Calu3 (cell line): ENCODE measurements around the gene ZBTB32. TPM values are rescaled to one million over a fixed set of nuclear protein-coding genes. Genes with fewer than 3 reads are reported as not detected.
A peak's percentile ranks its signal among the peaks of the same experiment; 100 is the strongest.

Experiments used
- BruUV-seq: library from RNA; stranded (reverse); fragments of 400-500 nt; replicated peaks from 2 replicates; lab custom pipeline; 2021; lab: Mats Ljungman, UMichigan
- CTCF ChIA-PET: fragments of 300-600 bp; sonication (Branson Sonifier 250); formaldehyde crosslinking; loops from one replicate; lab custom pipeline; 2022; ENCODE audit warnings: antibody characterized with exemption; lab: Charles Lee
- DNase-seq: peaks from one replicate; pipeline ENCODE4 v3.0.0; 2022
- H3K27ac Mint-ChIP-seq: one replicate; pipeline ENCODE4 v1.8.0; 2022; ENCODE audit warnings: mixed read lengths; ENCODE audit not compliant: unreplicated experiment
- H3K27me3 Mint-ChIP-seq: one replicate; pipeline ENCODE4 v1.8.0; 2022; ENCODE audit warnings: mixed read lengths; ENCODE audit not compliant: unreplicated experiment
- H3K36me3 Mint-ChIP-seq: one replicate; pipeline ENCODE4 v1.8.0; 2022; ENCODE audit warnings: mild to moderate bottlenecking, moderate library complexity, mixed read lengths; ENCODE audit not compliant: insufficient read depth, unreplicated experiment
- H3K4me1 Mint-ChIP-seq: one replicate; pipeline ENCODE4 v1.8.0; 2022; ENCODE audit warnings: mild to moderate bottlenecking, low read depth, mixed read lengths; ENCODE audit not compliant: unreplicated experiment
- H3K4me3 Mint-ChIP-seq: one replicate; pipeline ENCODE4 v1.8.0; 2022; ENCODE audit warnings: mild to moderate bottlenecking, low read depth, moderate library complexity, mixed read lengths; ENCODE audit not compliant: unreplicated experiment
- H3K9me3 Mint-ChIP-seq: one replicate; pipeline ENCODE4 v1.8.0; 2022; ENCODE audit warnings: low read depth, mixed read lengths; ENCODE audit not compliant: unreplicated experiment
- intact Hi-C: fragments of 100-400 bp; cut with micrococcal nuclease; formaldehyde crosslinking; loops from one replicate; pipeline ENCODE4 v1.10.0; 2022; ENCODE audit not compliant: unreplicated experiment
- total RNA-seq: library from RNA; stranded (reverse); gene quantifications from 2 replicates; pipeline ENCODE4 v1.2.3, GENCODE V29; 2022
- TF ChIP-seq, protein P1 (sequence below): fragments of 200-600 bp; IDR thresholded peaks from one replicate; pipeline ENCODE4 v1.8.0; 2022; ENCODE audit warnings: antibody characterized with exemption; ENCODE audit not compliant: unreplicated experiment

ZBTB32 gene
- total RNA-seq, 1 experiment from 2014 or later = not detected

DNA sequence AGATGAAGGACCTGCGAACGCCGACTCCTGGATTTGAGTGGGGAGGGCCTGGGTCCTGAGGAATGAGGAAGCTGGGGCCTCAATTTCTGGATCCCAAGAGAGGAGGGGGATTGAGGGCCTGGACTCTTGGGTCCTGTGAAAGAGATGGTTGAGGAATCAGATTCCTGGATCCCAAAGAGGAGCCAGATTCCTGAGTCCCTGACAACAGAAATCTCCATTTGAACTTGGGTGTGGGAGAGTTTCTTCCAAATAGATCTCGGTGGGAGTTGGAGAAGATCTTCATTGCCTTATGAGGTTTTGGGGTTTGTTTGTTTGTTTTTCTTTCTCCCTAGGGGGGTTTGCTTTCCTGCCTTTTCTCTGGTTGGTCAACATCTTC lies 41.7 kb downstream of the ZBTB32 start:
- peaks cover 62% of the 10 kb centered on the region for H3K36me3 Mint-ChIP-seq
- H3K4me1 Mint-ChIP-seq = peaks cover 45% of the 10 kb centered on the region
- TF ChIP-seq, protein P1, sequence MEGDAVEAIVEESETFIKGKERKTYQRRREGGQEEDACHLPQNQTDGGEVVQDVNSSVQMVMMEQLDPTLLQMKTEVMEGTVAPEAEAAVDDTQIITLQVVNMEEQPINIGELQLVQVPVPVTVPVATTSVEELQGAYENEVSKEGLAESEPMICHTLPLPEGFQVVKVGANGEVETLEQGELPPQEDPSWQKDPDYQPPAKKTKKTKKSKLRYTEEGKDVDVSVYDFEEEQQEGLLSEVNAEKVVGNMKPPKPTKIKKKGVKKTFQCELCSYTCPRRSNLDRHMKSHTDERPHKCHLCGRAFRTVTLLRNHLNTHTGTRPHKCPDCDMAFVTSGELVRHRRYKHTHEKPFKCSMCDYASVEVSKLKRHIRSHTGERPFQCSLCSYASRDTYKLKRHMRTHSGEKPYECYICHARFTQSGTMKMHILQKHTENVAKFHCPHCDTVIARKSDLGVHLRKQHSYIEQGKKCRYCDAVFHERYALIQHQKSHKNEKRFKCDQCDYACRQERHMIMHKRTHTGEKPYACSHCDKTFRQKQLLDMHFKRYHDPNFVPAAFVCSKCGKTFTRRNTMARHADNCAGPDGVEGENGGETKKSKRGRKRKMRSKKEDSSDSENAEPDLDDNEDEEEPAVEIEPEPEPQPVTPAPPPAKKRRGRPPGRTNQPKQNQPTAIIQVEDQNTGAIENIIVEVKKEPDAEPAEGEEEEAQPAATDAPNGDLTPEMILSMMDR = no peak
- H3K4me3 Mint-ChIP-seq = peak overlapping the region; percentile 96
- no peak for DNase-seq
- H3K9me3 Mint-ChIP-seq = no peaks in the 10 kb centered on the region
- no peaks in the 10 kb centered on the region for H3K27me3 Mint-ChIP-seq
- intact Hi-C loops = loop anchor here (10.0 kb wide), 1 partner anchor 189 kb away; the partner anchor contains the start of gene LRFN3
- no TSS peak for BruUV-seq
- peak overlapping the region; percentile 100 for H3K27ac Mint-ChIP-seq
- CTCF ChIA-PET = interaction anchor here (0.6 to 1.9 kb wide), 5 partner anchors 32 to 284 kb away, joined by 3 to 13 read pairs (median 3); partner anchors contain the start of genes COX6B1 and KIRREL2

DNA sequence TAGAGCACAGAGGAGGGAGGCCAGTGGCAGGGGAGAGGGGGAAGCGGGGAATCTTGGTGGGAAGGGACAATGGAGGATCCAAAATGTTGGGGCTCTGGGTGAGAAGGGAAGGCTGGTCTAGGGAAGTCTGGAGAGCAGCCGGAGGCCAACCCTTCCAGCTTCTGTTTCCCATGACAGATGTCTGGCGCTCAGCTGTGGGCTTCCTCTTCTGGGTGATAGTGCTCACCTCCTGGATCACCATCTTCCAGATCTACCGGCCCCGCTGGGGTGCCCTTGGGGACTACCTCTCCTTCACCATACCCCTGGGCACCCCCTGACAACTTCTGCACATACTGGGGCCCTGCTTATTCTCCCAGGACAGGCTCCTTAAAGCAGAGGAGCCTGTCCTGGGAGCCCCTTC lies 42.2 kb downstream of the ZBTB32 start:
- no peaks in the 10 kb centered on the region for H3K27me3 Mint-ChIP-seq
- H3K4me1 Mint-ChIP-seq = peaks cover 45% of the 10 kb centered on the region
- CTCF ChIA-PET = interaction anchor here (0.7 kb wide), 1 partner anchor 59 kb away, joined by 3 read pairs; no protein-coding TSS in a partner anchor
- no peaks in the 10 kb centered on the region for H3K9me3 Mint-ChIP-seq
- peak overlapping the region; percentile 100 for H3K27ac Mint-ChIP-seq
- H3K36me3 Mint-ChIP-seq = peaks cover 60% of the 10 kb centered on the region
- intact Hi-C loops = loop anchor here (10.0 kb wide), 1 partner anchor 188 kb away; the partner anchor contains the start of gene LRFN3
- TF ChIP-seq, protein P1 = no peak
- peak overlapping the region; percentile 96 for H3K4me3 Mint-ChIP-seq
- no TSS peak for BruUV-seq
- no peak for DNase-seq

DNA sequence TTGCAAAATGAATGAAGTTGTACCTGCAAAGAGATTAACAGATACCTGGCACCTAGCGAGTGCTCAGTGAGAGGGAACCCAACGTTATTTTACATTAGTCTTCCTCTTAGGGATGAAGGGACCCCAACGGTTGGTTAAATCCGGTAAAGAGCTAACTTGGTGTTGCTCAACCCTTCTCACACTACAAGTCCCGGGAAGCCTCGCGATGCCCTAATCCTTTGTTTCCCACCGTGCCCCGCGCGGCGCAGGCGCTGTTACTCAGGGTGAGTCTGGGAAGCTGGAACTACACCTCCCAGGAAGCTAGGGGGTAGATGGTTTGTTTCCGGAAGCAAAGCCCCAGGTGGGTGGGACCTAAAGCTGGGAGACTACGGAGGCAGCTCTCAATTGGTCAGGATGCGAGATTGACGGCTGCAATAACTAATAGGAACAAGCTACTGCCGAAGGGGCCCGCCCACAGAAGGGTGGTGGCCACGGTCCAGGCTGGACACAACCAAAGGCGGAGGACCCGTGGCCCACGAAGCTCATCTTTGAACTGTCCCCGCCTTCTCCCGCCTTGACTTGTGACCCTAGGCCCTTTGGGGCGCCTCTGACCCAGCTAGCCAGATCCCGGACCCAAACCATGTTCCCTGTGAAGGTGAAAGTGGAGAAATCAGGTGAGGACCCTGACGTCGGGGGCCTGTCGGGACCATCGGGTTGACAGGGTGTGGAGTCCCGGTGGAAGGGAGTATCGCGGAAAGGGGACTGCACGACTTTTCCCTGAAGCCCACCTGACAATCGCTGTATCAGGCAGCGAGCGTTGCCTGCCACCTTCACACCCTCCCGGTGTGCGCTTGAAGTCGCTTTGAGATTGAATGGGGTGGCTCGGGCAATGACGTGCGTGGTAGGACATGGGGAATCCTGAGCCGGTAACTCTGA lies 44.0 kb downstream of the ZBTB32 start, which contains the start of gene LIN37:
Gene LIN37, plus strand, starts transcription at position 471 of the 915 bp plus-strand sequence. Its CDS starts 149 bp downstream, at position 620.
- Mint-ChIP-seq H3K27me3 (no peaks in the 10 kb centered on the region), H3K4me1 (peaks cover 45% of the 10 kb centered on the region), H3K4me3 (peak within 1 kb of the TSS; percentile 90), H3K9me3 (no peaks in the 10 kb centered on the region), H3K27ac (peak within 1 kb of the TSS; percentile 93), H3K36me3 (peaks cover 54% of the 10 kb centered on the region)
- BruUV-seq = TSS peak; percentile 23
- TF ChIP-seq, protein P1 = no peak
- CTCF ChIA-PET = interaction anchor here (0.6 to 1.4 kb wide), 9 partner anchors 11 to 235 kb away, joined by 3 to 12 read pairs (median 4); partner anchors contain the start of gene DMKN
- intact Hi-C loops = loop anchor here (10.0 kb wide), 1 partner anchor 186 kb away; the partner anchor contains the start of gene LRFN3
- peak; percentile 99 for DNase-seq

DNA sequence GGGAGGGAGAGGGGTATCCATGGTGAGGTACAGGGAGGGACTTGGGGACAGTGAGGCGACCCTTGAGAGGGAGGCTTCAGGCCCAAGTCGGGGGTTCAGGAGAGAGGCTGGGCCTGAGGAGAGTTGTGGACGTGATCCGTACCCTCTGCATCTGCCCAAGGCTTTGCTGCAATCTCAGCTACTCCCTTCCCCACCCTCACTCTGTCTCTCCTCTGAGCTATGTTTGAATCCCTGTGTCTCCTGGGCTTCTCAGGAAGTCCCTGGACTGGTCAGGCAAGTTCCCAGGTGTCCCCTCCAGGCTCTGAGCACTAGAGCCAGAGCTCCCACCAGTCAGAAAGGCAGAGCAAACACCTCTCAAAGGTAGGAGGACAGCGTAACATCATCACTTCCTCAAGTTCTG lies 45.8 kb downstream of the ZBTB32 start:
- Mint-ChIP-seq H3K4me3 (peak overlapping the region; percentile 90), H3K36me3 (peaks cover 57% of the 10 kb centered on the region), H3K4me1 (peaks cover 37% of the 10 kb centered on the region), H3K27ac (no peak overlapping the region), H3K27me3 (no peaks in the 10 kb centered on the region), H3K9me3 (no peaks in the 10 kb centered on the region)
- BruUV-seq = no TSS peak
- DNase-seq = no peak
- intact Hi-C loops = no loop called here
- CTCF ChIA-PET = no interaction called here
- TF ChIP-seq, protein P1 = no peak
